Activated CD4-positive, alpha-beta T cell treated with anti-CD3 and anti-CD28 coated beads, Interleukin-2, amount 50 U/mL, for 1 hour (primary cell): ENCODE measurements around the gene ENPP3.
A peak's percentile ranks its signal among the peaks of the same experiment; 100 is the strongest.
"Not testable (repeated sequence)": the region's sequence is repeated elsewhere in the genome, so short reads cannot be mapped to it uniquely, and the experiment has no call there.

ENCODE experiments used
- DNase-seq: peaks from one replicate; pipeline ENCODE4 v3.0.0-alpha.2; 2020

Gene ENPP3

DNA sequence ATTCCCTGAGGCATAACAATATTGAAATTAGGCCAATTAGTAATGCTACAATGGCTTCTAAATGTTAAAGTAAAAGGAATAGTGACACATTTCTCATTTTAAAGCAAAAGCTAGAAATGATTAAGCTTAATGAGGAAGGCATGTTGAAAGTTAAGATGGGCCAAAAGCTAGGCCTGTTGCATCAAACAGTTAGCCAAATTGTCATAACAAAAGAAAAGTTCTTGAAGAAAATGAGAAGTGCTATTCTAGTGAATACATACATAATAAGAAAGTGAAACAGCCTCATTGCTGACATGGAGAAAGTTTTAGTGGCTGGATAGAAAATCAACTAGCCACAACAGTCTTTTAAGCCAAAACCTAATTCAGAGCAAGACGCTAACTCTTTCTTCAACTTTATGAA lies 51.2 kb downstream of the ENPP3 start:
- DNase-seq, result no peak

GRCh38 chr6:131692031-131692430 lies 54.9 kb downstream of the ENPP3 start:
- no peak for DNase-seq

DNA sequence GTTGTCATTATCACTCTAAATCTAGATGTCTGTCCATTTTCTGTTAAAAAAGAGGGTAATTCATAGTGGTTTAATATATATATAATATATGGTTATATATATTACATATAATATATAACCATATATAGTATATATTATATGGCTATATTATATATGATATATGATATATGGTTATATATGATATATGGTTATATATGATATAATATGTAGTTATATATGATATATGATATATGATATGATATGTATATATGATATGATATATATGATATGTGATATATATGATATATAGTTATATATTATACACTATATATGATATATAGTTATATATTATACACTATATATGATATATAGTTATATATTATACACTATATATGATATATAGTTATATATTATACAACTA lies 55.5 kb downstream of the ENPP3 start:
- no peak for DNase-seq

GRCh38 chr6:131693384-131693783 lies 56.3 kb downstream of the ENPP3 start:
- no peak for DNase-seq

GRCh38 chr6:131694832-131695426 lies 57.8 kb downstream of the ENPP3 start:
- peak; percentile 1 for DNase-seq

DNA sequence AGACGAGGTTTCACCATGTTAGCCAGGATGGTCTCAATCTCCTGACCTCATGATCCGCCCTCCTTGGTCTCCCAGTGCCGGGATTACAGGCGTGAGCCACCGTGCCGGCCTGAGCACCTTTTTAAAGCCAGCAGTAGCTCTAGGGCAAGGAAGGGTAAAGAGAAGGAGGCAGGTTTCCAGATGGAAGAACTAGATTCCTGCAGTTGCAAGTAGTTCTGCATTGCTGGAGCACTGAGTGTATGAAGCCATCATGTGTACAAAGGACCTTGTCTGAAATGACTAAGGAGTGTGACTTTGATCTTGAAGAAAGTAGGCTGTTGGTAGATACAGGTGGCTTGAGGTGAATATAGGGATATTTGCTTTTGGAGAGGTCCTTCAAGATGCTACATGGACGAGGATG lies 59.9 kb downstream of the ENPP3 start:
- DNase-seq, result no peak

DNA sequence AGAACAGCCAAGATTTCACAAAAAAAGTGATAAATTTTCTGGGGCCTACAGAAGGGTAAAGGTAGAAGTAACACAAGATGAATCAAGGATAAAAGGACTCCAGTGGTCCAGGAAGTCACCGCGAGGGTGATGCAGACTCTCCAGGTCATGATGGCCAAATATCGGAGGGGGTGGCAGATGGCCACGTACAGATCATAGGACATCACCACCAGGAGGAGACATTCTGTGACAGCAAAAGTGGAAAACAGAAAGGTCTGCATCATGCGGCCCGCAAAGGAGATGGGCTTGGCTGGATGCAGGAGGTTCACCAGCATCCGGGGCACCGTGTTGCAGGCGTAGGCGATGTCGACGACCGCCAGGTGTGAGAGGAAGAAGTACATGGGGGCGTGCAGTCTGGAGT lies 63.7 kb downstream of the ENPP3 start:
- DNase-seq, result not testable (repeated sequence)

- DNase-seq, result not testable (repeated sequence)
Measured at GRCh38 chr6:131703905-131704304, 66.8 kb downstream of the ENPP3 start.

- DNase-seq, result not testable (repeated sequence)
Measured at GRCh38 chr6:131710917-131711316, 73.8 kb downstream of the ENPP3 start, which contains the start of gene CTAGE9. CTAGE9 (minus strand) TSS chr6:131711017; CDS start chr6:131711017, 0 bp downstream.

GRCh38 chr6:131715567-131715966 lies 78.5 kb downstream of the ENPP3 start:
- not testable (repeated sequence) for DNase-seq

- no peak for DNase-seq
Measured at GRCh38 chr6:131717836-131718542, 80.9 kb downstream of the ENPP3 start.

DNA sequence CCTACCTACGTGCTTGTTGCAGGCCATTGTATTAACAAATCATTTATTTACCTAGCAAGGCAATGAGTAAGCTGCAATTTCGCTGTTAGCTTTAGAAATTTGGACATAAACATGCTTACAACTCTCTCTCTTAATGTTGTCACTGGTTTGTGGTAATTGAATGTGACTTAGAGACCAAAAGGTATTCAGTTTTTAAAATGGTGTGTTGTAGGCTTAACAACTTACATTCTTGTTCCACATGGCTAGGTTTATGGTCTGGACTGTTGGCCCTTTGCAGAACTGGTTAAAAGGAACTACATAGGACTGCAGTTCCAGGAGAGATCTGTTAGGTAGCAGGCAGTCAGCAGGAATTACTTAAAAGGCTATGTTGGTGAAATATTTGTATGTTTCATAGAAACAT lies 84.1 kb downstream of the ENPP3 start:
- DNase-seq, result no peak

- no peak for DNase-seq
Measured at GRCh38 chr6:131724114-131724513, 87.0 kb downstream of the ENPP3 start.

- no peak for DNase-seq
Measured at GRCh38 chr6:131727467-131727866, 90.4 kb downstream of the ENPP3 start.

DNA sequence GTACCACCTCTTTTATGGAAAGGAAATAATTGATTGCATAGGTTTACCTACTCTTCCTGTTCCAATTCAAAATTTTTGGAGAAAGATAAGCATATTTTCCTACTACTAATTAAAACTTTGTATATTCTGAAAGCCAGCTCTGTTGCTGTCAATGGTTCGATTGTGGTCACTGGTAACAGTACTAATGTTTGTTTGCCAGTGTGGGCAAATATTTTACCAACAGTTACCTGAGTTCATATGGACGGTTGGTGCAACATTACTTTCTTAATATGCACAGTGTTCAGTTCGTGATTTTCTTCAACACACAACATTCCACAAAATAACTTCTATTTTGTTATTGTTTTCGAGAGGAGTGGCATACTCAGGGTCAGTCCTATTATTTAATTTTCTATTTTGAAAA lies 90.8 kb downstream of the ENPP3 start:
- DNase-seq, result no peak

- DNase-seq, result no peak
Measured at GRCh38 chr6:131728296-131728939, 91.3 kb downstream of the ENPP3 start.

- no peak for DNase-seq
Measured at GRCh38 chr6:131729550-131729949, 92.4 kb downstream of the ENPP3 start.

DNA sequence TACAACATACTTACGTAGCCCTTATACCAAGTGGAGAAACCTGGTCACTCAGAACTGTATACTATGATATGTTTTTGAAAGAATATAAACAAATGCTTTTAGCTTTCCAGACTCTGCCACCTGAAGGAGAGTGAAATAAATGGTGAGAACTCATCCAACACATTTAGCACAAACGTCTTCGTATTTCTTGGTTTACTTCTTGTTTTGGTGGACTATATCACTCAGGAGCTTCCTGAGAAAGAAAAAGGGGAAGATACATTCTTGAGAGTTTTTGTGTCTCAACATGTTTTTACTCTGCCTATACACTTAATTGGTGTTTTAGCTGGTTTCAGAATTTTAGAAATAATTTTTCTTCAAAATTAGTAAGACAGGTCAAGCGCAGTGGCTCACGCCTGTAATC lies 93.2 kb downstream of the ENPP3 start:
- DNase-seq, result no peak

DNA sequence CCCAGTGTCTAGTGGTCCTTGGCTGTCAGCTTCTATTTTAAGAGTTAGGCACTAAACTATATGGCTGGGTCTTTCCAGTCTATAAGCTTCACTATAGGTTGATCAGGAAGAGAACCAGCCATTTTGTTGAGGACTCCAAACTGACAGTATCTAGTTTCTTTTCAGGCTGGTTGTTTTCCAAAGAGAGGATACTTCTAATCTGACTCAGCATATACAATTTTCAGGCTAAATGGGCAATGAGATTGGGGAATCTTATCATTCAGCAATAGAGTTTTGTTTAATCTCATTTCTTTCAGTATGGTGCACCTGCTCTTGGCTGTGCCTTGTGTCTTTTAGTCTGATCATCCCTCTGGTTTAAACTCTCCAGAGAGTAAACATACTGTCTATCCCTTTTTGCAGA lies 94.1 kb downstream of the ENPP3 start:
- no peak for DNase-seq

DNA sequence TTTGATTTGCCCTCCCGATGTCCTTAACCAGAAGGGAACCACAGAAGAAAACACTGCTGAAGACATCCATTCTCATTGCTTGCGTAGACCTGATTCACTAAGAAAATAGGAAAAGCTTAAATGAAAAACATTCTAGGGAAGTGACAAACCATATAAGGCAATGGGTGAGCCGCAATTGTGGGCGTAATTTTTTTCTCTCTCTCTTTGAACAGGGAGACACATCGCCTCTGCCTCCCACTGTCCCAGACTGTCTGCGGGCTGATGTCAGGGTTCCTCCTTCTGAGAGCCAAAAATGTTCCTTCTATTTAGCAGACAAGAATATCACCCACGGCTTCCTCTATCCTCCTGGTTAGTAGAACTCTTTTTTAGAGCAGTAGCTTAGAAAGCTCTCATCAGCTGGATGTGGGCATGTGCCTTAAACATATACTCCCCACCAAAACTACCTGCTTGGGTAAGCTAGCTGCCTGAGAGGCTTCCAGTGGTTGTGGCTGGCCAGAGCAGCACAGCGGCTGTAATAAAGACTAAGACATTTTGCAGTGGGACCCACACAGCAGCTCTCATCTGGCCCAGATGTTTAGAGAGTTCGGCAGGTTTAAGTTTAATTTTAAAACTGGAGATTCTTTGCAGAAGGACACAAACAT lies 96.4 kb downstream of the ENPP3 start:
- DNase-seq, result no peak

DNA sequence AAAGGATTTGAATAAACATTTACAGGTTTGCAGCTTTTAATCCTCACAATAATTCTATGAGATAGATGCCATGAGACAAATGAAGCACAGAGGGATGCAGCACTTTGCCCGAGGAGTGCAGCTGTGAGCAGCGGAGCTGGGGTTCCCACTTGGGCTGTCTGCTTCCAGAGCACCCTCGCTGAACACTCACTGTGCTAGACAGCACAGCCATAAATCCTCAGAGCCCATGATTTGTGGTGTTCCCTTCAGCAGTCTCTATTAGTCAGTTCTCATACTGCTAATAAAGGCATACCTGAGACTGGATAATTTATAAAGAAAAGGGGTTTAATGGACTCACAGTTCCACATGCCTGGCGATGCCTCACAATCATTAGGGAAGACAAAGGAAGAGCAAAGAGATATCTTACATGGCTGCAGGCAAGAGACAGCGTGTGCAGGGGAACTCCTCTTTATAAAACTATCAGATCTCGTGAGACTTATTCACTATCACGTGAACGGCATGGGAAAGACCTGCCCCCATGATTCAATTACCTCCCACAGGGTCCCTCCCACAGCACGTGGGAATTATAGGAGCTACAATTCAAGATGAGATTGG lies 99.0 kb downstream of the ENPP3 start:
- no peak for DNase-seq

DNA sequence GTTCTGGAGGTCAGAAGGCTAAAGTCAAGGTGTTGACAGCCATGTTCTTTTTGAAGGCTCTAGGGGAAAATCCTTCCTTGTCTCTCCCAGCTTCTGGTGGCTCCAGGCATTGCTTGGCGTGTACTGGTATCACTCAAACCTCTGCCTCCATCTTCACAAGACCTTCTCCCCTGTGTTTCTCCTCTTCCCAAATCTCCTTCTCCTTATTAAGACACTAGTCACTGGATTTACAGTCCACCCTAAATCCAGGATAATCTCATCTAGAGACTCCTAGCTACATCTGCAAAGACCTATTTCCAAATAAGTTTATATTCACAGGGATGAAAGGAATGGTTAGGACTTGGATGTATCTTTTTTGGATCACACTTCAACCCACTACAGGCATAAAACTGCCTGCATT lies 99.7 kb downstream of the ENPP3 start:
- DNase-seq, result no peak

GRCh38 chr6:131739136-131739535 lies 102.0 kb downstream of the ENPP3 start:
- no peak for DNase-seq
